ENCODE measurements around the gene SLCO1B3.

Gene SLCO1B3

GRCh38 chr12:20946732-20947131 is 136.2 kb downstream of the SLCO1B3 start:
- no peak overlapping the region for H3K4me3 ChIP-seq (ENCODE audit: low read depth, low read length)
- no peak for DNase-seq (ENCODE audit: low read depth)
- TF ChIP-seq CTCF (IDR thresholded peaks at IDR 0.05; ENCODE audit: control insufficient read depth, extremely low read depth, insufficient read depth) = peak; percentile 70

GRCh38 chr12:20950248-20950647 is 139.7 kb downstream of the SLCO1B3 start:
- no peak for DNase-seq (ENCODE audit: low read depth)
- TF ChIP-seq CTCF (IDR thresholded peaks at IDR 0.05; ENCODE audit: control insufficient read depth, extremely low read depth, insufficient read depth) = peak; percentile 69
- no peak overlapping the region for H3K4me3 ChIP-seq (ENCODE audit: low read depth, low read length)

- TF ChIP-seq CTCF (IDR thresholded peaks at IDR 0.05; ENCODE audit: control insufficient read depth, extremely low read depth, insufficient read depth) = no peak
Observed at GRCh38 chr12:20963303-20963702, 152.8 kb downstream of the SLCO1B3 start.

GRCh38 chr12:20963762-20964161 is 153.3 kb downstream of the SLCO1B3 start:
- TF ChIP-seq CTCF (IDR thresholded peaks at IDR 0.05; ENCODE audit: control insufficient read depth, extremely low read depth, insufficient read depth) = no peak
- no peak overlapping the region for H3K4me3 ChIP-seq (ENCODE audit: low read depth, low read length)
- DNase-seq (ENCODE audit: low read depth) = peak; percentile 89

More at GRCh38 chr12:20963303-20963702, 152.8 kb downstream of the SLCO1B3 start:
- no peak overlapping the region for H3K4me3 ChIP-seq (ENCODE audit: low read depth, low read length)
- DNase-seq (ENCODE audit: low read depth) = no peak

Measured in LNCaP clone FGC (cell line).